Uterus (tissue), 4 donors: ENCODE measurements around the gene NEFH. TPM values are rescaled to one million over a fixed set of nuclear protein-coding genes. Genes with fewer than 3 reads are reported as not detected.
A peak's percentile ranks its signal among the peaks of the same experiment; 100 is the strongest.

Source experiments
- DNase-seq, 2 donors: peaks; one replicate each; pipeline ENCODE4 v3.0.0-alpha.2; 2019 to 2020
- H3K27ac ChIP-seq, 2 donors: fragments of 200-600 bp; sonication (generic); 1 replicate in 1 of 2; 2 replicates in 1 of 2; pipeline ENCODE4 v1.5.1; 2016 to 2018
- H3K27me3 ChIP-seq, 2 donors: fragments of 200-600 bp; sonication (generic); one replicate each; pipeline ENCODE4 v1.5.1; 2018 to 2019; ENCODE audit warnings: control low read depth in 1 of 2
- H3K36me3 ChIP-seq, 2 donors: fragments of 200-600 bp; sonication (generic); one replicate each; pipeline ENCODE4 v1.5.1; 2019; ENCODE audit warnings: control low read depth in 1 of 2
- H3K4me1 ChIP-seq, 2 donors: fragments of 200-600 bp; sonication (generic); one replicate each; pipeline ENCODE4 v1.5.1; 2018 to 2019; ENCODE audit warnings: control low read depth in 1 of 2
- H3K4me3 ChIP-seq, 2 donors: fragments of 200-600 bp; sonication (generic); 1 replicate in 1 of 2; 2 replicates in 1 of 2; pipeline ENCODE4 v1.5.1; 2018 to 2019; ENCODE audit warnings: mild to moderate bottlenecking in 1 of 2
- H3K9me3 ChIP-seq, 2 donors: fragments of 200-600 bp; sonication (generic); one replicate each; pipeline ENCODE4 v1.5.1; 2019; ENCODE audit warnings: control low read depth in 1 of 2
- POLR2A ChIP-seq, 2 donors: fragments of 450-650 bp; IDR thresholded peaks; one replicate each; pipeline ENCODE4 v1.6.1; 2016; ENCODE audit warnings: antibody characterized with exemption in 2 of 2, mild to moderate bottlenecking in 1 of 2, moderate library complexity in 1 of 2
- intact Hi-C: fragments of 100-400 bp; cut with DNase I; formaldehyde crosslinking; loops from one replicate; pipeline ENCODE4 v1.15.1; 2023; ENCODE audit warnings: low total_unique reads
- total RNA-seq, 4 donors: library from RNA; depleted of rRNA in 3 of 4; stranded (reverse); fragments of >200 nt in 3 of 4; gene quantifications; one replicate each; pipeline versions ENCODE4 v1.1.0 to v1.2.4, GENCODE V29; 2014 to 2023
- TF ChIP-seq, protein P1 (sequence below), 4 experiments: fragments of 200-600 bp in 2 of 4; fragments of 450-650 bp in 2 of 4; sonication (generic) in 2 of 4; IDR thresholded peaks; one replicate each; pipeline ENCODE4 v1.5.1; 2016 to 2019; ENCODE audit warnings: antibody characterized with exemption in 4 of 4, mild to moderate bottlenecking in 2 of 4, moderate library complexity in 1 of 4
- donor health status: DM: yes; HTN: yes; CAD: no.

Gene NEFH
- total RNA-seq, 4 donors from 2014 or later, result 0.46 to 1.9 TPM; not detected in 2

DNA sequence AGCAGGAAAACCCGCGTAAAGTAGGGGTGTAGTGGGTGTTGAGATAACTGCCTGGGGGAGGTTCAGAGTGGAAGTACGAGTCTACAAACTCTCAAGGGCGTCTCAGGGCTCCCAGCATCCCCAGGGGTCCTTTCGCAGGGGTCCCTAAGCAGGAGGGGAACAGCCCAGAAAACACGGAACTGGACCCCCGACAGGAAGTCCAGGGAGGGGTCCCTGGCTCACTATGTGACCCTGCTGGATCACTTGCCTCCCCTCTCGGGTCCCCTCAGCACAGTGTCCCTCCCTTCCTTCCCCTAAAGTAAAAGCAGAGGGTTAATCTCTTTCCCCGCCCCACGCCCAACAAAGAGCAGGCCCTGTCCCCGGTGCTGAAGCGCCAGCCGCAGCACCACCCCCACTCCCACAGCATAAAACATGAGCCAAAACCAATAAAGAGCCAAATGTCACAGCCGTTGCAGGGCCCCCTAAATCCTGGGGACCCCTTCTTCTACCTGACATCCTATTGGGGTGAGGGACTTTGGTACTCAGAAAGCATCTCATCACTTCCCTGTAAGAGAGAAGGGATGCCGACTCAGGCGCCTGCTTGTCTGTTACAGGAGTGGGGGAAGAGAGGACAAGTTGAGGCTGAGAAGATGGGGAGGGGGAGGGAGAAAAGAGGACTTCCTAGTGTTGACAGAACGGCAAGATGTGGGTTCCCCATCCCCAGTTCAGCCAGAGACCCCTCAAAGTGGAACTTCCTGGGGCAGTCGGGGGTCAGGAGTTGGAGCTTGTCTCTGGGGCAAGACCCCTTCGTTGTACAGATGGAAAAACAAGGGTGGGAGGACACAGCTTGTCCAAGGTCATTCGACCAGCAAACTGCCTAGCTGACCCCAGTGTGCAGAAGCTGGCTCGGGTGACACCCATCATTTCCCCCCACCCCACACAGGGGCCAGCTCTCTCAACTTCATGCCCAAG, 1.4 kb upstream of the NEFH start:
- Histone ChIP-seq H3K4me3 (no peak overlapping the region), H3K27ac (no peak overlapping the region), H3K4me1 (peaks cover 0 to 13% of the 10 kb centered on the region in 2 donors), H3K36me3 (no peaks in the 10 kb centered on the region), H3K27me3 (peaks cover 13 to 30% of the 10 kb centered on the region in 2 donors), H3K9me3 (no peaks in the 10 kb centered on the region)
- TF ChIP-seq POLR2A (IDR thresholded peaks at IDR 0.05), result no peak
- TF ChIP-seq, protein P1, sequence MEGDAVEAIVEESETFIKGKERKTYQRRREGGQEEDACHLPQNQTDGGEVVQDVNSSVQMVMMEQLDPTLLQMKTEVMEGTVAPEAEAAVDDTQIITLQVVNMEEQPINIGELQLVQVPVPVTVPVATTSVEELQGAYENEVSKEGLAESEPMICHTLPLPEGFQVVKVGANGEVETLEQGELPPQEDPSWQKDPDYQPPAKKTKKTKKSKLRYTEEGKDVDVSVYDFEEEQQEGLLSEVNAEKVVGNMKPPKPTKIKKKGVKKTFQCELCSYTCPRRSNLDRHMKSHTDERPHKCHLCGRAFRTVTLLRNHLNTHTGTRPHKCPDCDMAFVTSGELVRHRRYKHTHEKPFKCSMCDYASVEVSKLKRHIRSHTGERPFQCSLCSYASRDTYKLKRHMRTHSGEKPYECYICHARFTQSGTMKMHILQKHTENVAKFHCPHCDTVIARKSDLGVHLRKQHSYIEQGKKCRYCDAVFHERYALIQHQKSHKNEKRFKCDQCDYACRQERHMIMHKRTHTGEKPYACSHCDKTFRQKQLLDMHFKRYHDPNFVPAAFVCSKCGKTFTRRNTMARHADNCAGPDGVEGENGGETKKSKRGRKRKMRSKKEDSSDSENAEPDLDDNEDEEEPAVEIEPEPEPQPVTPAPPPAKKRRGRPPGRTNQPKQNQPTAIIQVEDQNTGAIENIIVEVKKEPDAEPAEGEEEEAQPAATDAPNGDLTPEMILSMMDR (IDR thresholded peaks at IDR 0.05), result no peak
- no peak for DNase-seq
- intact Hi-C loops, result no loop called here

DNA sequence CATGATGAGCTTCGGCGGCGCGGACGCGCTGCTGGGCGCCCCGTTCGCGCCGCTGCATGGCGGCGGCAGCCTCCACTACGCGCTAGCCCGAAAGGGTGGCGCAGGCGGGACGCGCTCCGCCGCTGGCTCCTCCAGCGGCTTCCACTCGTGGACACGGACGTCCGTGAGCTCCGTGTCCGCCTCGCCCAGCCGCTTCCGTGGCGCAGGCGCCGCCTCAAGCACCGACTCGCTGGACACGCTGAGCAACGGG, 169 bp downstream of the NEFH start:
- no peak for TF ChIP-seq POLR2A (IDR thresholded peaks at IDR 0.05)
- TF ChIP-seq, protein P1 (IDR thresholded peaks at IDR 0.05), result no peak
- Histone ChIP-seq H3K9me3 (no peaks in the 10 kb centered on the region), H3K27me3 (peaks cover 13 to 30% of the 10 kb centered on the region in 2 donors), H3K4me1 (peaks cover 0 to 13% of the 10 kb centered on the region in 2 donors), H3K4me3 (peak overlapping the region in 1 of 2 donors; percentile 26), H3K36me3 (no peaks in the 10 kb centered on the region), H3K27ac (no peak overlapping the region)
- no peak for DNase-seq
- intact Hi-C loops, result no loop called here

DNA sequence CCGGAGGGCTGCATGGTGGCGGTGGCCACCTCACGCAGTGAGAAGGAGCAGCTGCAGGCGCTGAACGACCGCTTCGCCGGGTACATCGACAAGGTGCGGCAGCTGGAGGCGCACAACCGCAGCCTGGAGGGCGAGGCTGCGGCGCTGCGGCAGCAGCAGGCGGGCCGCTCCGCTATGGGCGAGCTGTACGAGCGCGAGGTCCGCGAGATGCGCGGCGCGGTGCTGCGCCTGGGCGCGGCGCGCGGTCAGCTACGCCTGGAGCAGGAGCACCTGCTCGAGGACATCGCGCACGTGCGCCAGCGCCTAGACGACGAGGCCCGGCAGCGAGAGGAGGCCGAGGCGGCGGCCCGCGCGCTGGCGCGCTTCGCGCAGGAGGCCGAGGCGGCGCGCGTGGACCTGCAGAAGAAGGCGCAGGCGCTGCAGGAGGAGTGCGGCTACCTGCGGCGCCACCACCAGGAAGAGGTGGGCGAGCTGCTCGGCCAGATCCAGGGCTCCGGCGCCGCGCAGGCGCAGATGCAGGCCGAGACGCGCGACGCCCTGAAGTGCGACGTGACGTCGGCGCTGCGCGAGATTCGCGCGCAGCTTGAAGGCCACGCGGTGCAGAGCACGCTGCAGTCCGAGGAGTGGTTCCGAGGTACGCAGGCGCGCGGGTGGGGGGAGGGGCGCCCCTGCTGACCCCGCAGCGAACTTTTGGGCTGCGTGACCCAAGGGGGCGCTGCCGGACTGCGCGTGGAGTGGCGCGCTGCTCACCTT, 670 bp downstream of the NEFH start:
- peak overlapping the region in 1 of 2 donors; percentile 26 for H3K4me3 ChIP-seq
- no peak for TF ChIP-seq POLR2A (IDR thresholded peaks at IDR 0.05)
- TF ChIP-seq, protein P1 (IDR thresholded peaks at IDR 0.05), result no peak
- H3K36me3 ChIP-seq, result no peaks in the 10 kb centered on the region
- intact Hi-C loops, result no loop called here
- no peak for DNase-seq
- no peaks in the 10 kb centered on the region for H3K9me3 ChIP-seq
- peaks cover 13 to 30% of the 10 kb centered on the region in 2 donors for H3K27me3 ChIP-seq
- no peak overlapping the region for H3K27ac ChIP-seq
- H3K4me1 ChIP-seq, result peaks cover 0 to 13% of the 10 kb centered on the region in 2 donors

DNA sequence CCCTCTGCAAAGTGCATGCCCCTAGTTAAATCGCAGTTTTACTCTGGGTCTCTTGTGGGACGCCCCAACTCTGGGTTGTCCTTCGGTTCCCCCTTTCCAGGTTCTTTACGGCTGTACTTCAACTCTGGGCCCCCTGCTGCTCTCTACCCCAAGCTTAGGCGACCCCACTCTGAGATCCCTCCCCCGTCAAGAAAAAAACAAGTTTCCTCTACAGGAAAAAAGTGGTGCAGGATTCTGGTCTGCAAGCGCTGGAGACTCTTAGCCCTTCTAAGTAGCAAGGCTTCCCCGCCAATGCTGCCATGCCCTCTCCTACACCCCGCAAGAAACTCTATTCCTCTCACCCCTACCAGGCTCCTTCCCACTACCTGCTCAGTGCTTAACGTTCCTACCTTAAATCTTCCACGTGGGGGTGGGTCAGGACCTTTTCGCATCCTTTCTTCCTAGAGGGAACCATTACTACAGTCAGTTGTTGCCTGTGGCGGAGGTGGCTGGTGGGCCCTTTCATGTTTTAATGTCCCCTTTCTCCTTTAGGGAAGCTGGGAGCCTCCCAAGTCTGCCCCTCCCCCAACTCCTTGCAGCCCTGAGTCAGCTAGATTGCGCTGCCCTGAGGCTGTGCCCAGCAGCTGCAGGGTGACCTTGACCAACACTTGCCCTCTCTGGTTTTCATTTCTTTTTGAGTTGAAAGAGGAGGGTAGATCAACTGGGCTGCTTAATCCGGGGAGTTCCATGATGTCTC, 1.4 kb downstream of the NEFH start:
- H3K36me3 ChIP-seq, result no peaks in the 10 kb centered on the region
- H3K4me1 ChIP-seq, result peaks cover 0 to 13% of the 10 kb centered on the region in 2 donors
- peaks cover 13 to 30% of the 10 kb centered on the region in 2 donors for H3K27me3 ChIP-seq
- TF ChIP-seq POLR2A (IDR thresholded peaks at IDR 0.05), result no peak
- TF ChIP-seq, protein P1 (IDR thresholded peaks at IDR 0.05), result no peak
- H3K9me3 ChIP-seq, result no peaks in the 10 kb centered on the region
- DNase-seq, result no peak
- intact Hi-C loops, result no loop called here
- peak overlapping the region in 1 of 2 donors; percentile 26 for H3K4me3 ChIP-seq
- no peak overlapping the region for H3K27ac ChIP-seq
